Measurements from ENCODE around the gene H3-3A. TPM values are rescaled to one million over a fixed set of nuclear protein-coding genes. Genes with fewer than 3 reads are reported as not detected.

H3-3A gene
- total RNA-seq, 1 donor: 148 TPM

DNA sequence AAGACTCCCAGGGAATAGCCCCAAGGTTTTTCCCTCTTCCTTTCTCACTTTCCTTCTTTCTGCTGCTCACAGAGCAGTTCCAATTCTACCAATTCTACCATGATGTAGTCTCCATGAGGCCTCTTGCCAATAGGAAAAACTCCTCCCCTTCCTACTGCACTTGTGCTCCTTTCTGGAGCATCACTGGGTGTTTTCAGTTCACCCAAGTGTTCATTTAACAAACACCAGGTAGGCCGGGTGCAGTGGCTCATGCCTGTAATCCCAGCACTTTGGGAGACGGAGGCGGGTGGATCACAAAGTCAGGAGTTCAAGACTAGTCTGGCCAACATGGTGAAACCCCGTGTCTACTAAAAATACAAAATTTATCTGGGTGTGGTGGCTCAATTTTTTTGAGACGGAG, 26.6 kb upstream of the H3-3A start:
- no peak for DNase-seq (ENCODE audit: low read depth)
- TF ChIP-seq, protein P1, sequence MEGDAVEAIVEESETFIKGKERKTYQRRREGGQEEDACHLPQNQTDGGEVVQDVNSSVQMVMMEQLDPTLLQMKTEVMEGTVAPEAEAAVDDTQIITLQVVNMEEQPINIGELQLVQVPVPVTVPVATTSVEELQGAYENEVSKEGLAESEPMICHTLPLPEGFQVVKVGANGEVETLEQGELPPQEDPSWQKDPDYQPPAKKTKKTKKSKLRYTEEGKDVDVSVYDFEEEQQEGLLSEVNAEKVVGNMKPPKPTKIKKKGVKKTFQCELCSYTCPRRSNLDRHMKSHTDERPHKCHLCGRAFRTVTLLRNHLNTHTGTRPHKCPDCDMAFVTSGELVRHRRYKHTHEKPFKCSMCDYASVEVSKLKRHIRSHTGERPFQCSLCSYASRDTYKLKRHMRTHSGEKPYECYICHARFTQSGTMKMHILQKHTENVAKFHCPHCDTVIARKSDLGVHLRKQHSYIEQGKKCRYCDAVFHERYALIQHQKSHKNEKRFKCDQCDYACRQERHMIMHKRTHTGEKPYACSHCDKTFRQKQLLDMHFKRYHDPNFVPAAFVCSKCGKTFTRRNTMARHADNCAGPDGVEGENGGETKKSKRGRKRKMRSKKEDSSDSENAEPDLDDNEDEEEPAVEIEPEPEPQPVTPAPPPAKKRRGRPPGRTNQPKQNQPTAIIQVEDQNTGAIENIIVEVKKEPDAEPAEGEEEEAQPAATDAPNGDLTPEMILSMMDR (IDR thresholded peaks at IDR 0.05; ENCODE audit: insufficient read depth, low read depth, low read length): no peak
- no peak overlapping the region for H3K4me3 ChIP-seq (ENCODE audit: low read depth, low read length)

- H3K4me3 ChIP-seq (ENCODE audit: low read depth, low read length): no peak overlapping the region
- DNase-seq (ENCODE audit: low read depth): no peak
- TF ChIP-seq, protein P1 (IDR thresholded peaks at IDR 0.05; ENCODE audit: insufficient read depth, low read depth, low read length): no peak
Measured at GRCh38 chr1:226038661-226039060, 23.9 kb upstream of the H3-3A start.

DNA sequence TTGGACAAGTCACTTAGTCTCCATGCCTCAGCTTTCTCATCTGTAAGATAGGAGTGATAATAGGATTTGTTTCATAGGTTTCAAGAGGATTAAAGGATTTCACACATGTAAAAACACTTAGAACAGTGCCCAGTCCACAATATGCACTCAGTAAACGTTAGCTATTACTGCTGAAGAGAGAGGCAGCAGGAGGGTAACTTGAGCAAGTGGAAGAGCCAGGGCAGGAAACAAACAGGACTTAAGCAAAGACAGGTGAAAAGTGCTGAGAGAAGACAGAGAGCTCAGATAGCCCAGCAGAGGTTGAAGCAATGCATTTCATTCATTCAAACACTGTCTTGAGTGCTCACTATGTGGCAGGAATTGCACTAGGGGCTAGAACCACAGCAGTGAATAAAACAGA, 21.1 kb upstream of the H3-3A start:
- H3K4me3 ChIP-seq (ENCODE audit: low read depth, low read length): no peak overlapping the region
- TF ChIP-seq, protein P1 (IDR thresholded peaks at IDR 0.05; ENCODE audit: insufficient read depth, low read depth, low read length): no peak
- no peak for DNase-seq (ENCODE audit: low read depth)

DNA sequence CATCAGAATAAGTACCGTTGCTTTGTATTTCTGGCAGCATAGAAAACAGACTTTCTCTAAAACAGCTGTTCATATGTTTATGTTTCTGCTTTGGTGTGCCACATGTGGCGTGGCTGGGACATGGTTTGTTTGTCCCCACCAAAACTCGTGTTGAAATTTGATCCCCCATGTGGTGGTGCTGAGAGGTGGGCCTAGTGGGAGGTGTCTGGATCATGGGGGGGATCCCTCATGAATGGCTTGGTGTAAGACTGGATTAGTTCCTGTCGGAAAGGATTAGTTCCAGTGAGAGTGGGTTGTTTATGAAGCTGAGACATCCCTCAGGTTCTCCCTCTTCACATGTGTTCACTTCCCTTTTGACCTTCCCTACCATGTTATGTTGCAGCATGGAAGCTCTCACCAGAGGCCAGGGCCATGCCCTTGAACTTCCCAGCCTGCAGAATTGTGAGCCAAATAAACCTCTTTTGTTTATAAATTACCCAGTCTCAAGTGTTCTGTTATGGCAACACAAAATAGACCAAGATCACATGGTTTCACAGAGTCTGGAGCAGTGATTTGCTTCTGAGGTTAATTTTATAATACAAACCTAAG, 17.9 kb upstream of the H3-3A start:
- no peak overlapping the region for H3K4me3 ChIP-seq (ENCODE audit: low read depth, low read length)
- TF ChIP-seq, protein P1 (IDR thresholded peaks at IDR 0.05; ENCODE audit: insufficient read depth, low read depth, low read length): no peak
- no peak for DNase-seq (ENCODE audit: low read depth)

DNA sequence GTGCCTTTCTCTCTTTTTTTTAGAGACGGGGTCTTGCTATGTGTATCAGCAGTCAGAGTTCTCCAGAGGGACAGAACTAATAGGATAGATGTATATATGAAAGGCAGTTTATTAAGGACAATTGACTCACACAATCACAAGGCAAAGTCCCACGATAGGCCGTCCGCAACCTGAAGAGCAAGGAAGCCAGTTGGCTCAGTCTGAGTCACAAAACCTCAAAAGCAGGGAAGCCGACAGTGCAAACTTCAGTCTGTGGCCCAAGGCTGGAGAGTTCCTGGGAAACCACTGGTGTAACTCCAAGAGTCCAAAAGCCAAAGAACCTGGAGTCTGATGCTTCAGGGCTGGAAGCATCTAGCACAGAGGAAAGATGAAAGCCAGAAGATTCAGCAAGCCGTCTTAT, 16.3 kb upstream of the H3-3A start:
- no peak overlapping the region for H3K4me3 ChIP-seq (ENCODE audit: low read depth, low read length)
- TF ChIP-seq, protein P1 (IDR thresholded peaks at IDR 0.05; ENCODE audit: insufficient read depth, low read depth, low read length): no peak
- no peak for DNase-seq (ENCODE audit: low read depth)

- no peak overlapping the region for H3K4me3 ChIP-seq (ENCODE audit: low read depth, low read length)
- no peak for DNase-seq (ENCODE audit: low read depth)
- TF ChIP-seq, protein P1 (IDR thresholded peaks at IDR 0.05; ENCODE audit: insufficient read depth, low read depth, low read length): no peak
Measured at GRCh38 chr1:226047495-226047894, 15.0 kb upstream of the H3-3A start.

DNA sequence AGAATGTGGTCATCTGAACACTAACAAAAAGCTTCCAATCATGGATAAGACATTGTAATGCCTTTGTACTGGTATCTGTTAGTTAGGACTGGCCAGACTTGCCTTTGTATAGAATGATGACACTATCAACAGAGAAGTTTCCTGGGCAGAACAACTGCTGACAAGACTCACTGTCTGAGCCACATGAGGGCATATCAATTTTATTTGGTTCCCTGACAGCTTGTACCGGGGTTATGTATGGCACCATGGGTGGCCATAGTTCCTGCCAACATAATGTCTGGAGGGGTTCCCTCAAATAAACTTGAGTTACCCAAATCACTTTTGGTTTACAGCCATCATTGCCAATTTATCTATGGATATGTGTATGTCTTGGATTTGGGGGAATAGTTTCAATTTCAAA, 13.6 kb upstream of the H3-3A start:
- H3K4me3 ChIP-seq (ENCODE audit: low read depth, low read length): no peak overlapping the region
- no peak for DNase-seq (ENCODE audit: low read depth)
- TF ChIP-seq, protein P1 (IDR thresholded peaks at IDR 0.05; ENCODE audit: insufficient read depth, low read depth, low read length): no peak
